Measurements from ENCODE around the gene NPDC1.

DNA sequence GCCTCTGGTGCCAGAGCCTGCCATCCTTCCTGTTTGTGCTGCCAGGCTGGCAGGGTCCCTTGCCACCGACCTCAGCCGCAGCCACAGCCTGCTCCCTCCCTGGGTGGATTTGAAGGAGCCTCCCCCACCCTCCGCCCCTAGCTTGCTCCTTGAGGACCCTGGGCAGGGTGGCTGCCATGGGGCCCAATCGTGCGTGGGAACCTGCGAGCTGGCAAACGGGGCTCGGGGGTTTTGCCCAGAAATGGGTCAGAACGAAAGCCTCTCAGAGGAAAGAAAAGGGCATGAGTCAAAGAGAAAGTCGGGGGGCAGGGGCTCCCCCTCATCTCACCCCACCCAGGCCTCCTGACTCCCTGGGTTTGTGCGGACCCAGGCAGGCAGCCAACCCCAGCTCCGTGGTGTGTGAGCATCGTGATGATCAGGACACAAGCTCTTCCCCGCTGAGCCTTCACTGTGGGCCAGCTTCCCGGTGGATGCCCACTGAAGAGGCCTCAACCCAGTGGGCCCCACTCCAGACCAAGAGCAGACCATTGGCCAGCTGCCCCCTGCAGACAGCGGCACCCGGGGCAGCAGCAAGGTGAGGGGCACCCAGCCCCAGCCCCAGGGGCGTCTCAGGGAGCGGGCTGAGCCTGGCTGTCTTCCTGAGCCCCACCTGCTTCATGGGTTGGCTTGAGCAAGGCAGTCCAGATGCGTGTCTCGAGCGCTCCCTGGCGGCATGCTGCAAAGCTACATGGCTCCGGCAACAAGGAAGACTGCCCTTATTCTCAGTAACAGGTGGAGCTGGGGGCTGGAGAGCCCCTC lies 11.1 kb downstream of the NPDC1 start:
- TF ChIP-seq, protein P1, sequence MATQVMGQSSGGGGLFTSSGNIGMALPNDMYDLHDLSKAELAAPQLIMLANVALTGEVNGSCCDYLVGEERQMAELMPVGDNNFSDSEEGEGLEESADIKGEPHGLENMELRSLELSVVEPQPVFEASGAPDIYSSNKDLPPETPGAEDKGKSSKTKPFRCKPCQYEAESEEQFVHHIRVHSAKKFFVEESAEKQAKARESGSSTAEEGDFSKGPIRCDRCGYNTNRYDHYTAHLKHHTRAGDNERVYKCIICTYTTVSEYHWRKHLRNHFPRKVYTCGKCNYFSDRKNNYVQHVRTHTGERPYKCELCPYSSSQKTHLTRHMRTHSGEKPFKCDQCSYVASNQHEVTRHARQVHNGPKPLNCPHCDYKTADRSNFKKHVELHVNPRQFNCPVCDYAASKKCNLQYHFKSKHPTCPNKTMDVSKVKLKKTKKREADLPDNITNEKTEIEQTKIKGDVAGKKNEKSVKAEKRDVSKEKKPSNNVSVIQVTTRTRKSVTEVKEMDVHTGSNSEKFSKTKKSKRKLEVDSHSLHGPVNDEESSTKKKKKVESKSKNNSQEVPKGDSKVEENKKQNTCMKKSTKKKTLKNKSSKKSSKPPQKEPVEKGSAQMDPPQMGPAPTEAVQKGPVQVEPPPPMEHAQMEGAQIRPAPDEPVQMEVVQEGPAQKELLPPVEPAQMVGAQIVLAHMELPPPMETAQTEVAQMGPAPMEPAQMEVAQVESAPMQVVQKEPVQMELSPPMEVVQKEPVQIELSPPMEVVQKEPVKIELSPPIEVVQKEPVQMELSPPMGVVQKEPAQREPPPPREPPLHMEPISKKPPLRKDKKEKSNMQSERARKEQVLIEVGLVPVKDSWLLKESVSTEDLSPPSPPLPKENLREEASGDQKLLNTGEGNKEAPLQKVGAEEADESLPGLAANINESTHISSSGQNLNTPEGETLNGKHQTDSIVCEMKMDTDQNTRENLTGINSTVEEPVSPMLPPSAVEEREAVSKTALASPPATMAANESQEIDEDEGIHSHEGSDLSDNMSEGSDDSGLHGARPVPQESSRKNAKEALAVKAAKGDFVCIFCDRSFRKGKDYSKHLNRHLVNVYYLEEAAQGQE (IDR thresholded peaks at IDR 0.05; ENCODE audit: insufficient read depth in 1 of 2, low read depth in 2 of 2, low read length in 2 of 2): no peak
- TF ChIP-seq POLR2AphosphoS5 (IDR thresholded peaks at IDR 0.05; ENCODE audit: low read depth, low read length) (no peak), TAF1 (IDR thresholded peaks at IDR 0.05; ENCODE audit: borderline replicate concordance, insufficient read depth, low read length) (no peak)
